MM.1S (cell line): ENCODE data around the gene FAM20C.

ENCODE experiments used
- DNase-seq: peaks from one replicate; pipeline ENCODE4 v3.0.0-alpha.2; 2015
- H2AFZ ChIP-seq: fragments of 300-600 bp; sonication (generic); 2 replicates; pipeline ENCODE4 v1.6.0; 2016; ENCODE audit warnings: antibody characterized with exemption, low read length
- H3F3A ChIP-seq: fragments of 300-600 bp; sonication (generic); 2 replicates; pipeline ENCODE4 v1.6.1; 2016; ENCODE audit warnings: mild to moderate bottlenecking, antibody characterized with exemption, low read length, moderate library complexity, mixed read lengths; ENCODE audit not compliant: insufficient read depth
- H3K27ac ChIP-seq: fragments of 300-600 bp; sonication (generic); 2 replicates; pipeline ENCODE4 v1.5.1; 2016; ENCODE audit warnings: mild to moderate bottlenecking, low read length
- H3K27me3 ChIP-seq: fragments of 300-600 bp; sonication (generic); replicated peaks from 2 replicates; pipeline ENCODE4 v1.6.0; 2016; ENCODE audit warnings: low read length; ENCODE audit not compliant: insufficient read depth
- H3K36me3 ChIP-seq: fragments of 300-600 bp; sonication (generic); replicated peaks from 2 replicates; pipeline ENCODE4 v1.6.1; 2016; ENCODE audit warnings: mild to moderate bottlenecking, low read length, mixed read lengths; ENCODE audit not compliant: insufficient read depth
- H3K4me1 ChIP-seq: fragments of 300-600 bp; sonication (generic); 2 replicates; pipeline ENCODE4 v1.6.1; 2016; ENCODE audit warnings: low read length, mixed read lengths
- H3K4me2 ChIP-seq: fragments of 300-600 bp; sonication (generic); 2 replicates; pipeline ENCODE4 v1.6.0; 2016; ENCODE audit warnings: low read depth, low read length
- H3K4me3 ChIP-seq: fragments of 300-600 bp; sonication (generic); 2 replicates; pipeline ENCODE4 v1.5.1; 2016; ENCODE audit warnings: low read length, mixed read lengths
- H3K79me2 ChIP-seq: fragments of 300-600 bp; sonication (generic); 2 replicates; pipeline ENCODE4 v1.6.1; 2016; ENCODE audit warnings: mixed run types, low read length, mixed read lengths
- H3K9ac ChIP-seq: fragments of 300-600 bp; sonication (generic); 2 replicates; pipeline ENCODE4 v1.6.1; 2016; ENCODE audit warnings: low read length, mixed read lengths
- H3K9me2 ChIP-seq: fragments of 300-600 bp; sonication (generic); replicated peaks from 2 replicates; pipeline ENCODE4 v1.6.1; 2016; ENCODE audit warnings: mild to moderate bottlenecking, low read length, mixed read lengths; ENCODE audit not compliant: insufficient read depth
- H3K9me3 ChIP-seq: fragments of 300-600 bp; sonication (generic); replicated peaks from 2 replicates; pipeline ENCODE4 v1.6.1; 2016; ENCODE audit warnings: mild to moderate bottlenecking, low read length, mixed read lengths; ENCODE audit not compliant: insufficient read depth
- H4K20me1 ChIP-seq: fragments of 300-600 bp; sonication (generic); 2 replicates; pipeline ENCODE4 v1.6.1; 2016; ENCODE audit warnings: mild to moderate bottlenecking, low read length, moderate library complexity, mixed read lengths; ENCODE audit not compliant: insufficient read depth
- CTCF ChIP-seq: fragments of 300-600 bp; sonication (generic); IDR thresholded peaks from 2 replicates; pipeline ENCODE4 v1.5.1; 2016; ENCODE audit warnings: antibody characterized with exemption, low read length, mixed read lengths
- EZH2 ChIP-seq: fragments of 300-600 bp; sonication (generic); optimal IDR thresholded peaks from 2 replicates; pipeline ENCODE3; 2017; ENCODE audit warnings: low read depth, mild to moderate bottlenecking, antibody characterized with exemption, low read length, mixed read lengths
- EZH2phosphoT487 ChIP-seq: fragments of 300-600 bp; sonication (generic); IDR thresholded peaks from 2 replicates; pipeline ENCODE4 v1.6.1; 2018; ENCODE audit warnings: antibody characterized with exemption, low read length

The FAM20C gene

GRCh38 chr7:218316-218715 lies 25.9 kb downstream of the FAM20C start:
- Histone ChIP-seq H3F3A (no peaks in the 10 kb centered on the region), H3K79me2 (no peaks in the 10 kb centered on the region), H3K4me2 (no peak overlapping the region), H3K4me3 (no peak overlapping the region), H3K36me3 (no peaks in the 10 kb centered on the region), H3K27me3 (no peaks in the 10 kb centered on the region), H3K27ac (no peak overlapping the region), H3K9ac (no peak overlapping the region), H4K20me1 (no peaks in the 10 kb centered on the region), H3K4me1 (no peaks in the 10 kb centered on the region), H2AFZ (no peak overlapping the region), H3K9me2 (no peaks in the 10 kb centered on the region), H3K9me3 (no peaks in the 10 kb centered on the region)
- TF ChIP-seq EZH2, result no peak
- no peak for TF ChIP-seq EZH2phosphoT487
- no peak for TF ChIP-seq CTCF
- DNase-seq, result no peak

- no peak overlapping the region for H3K27ac ChIP-seq
- no peak overlapping the region for H3K4me3 ChIP-seq
- no peak for DNase-seq
- no peak overlapping the region for H2AFZ ChIP-seq
- H3K9ac ChIP-seq, result no peak overlapping the region
- H3K27me3 ChIP-seq, result no peaks in the 10 kb centered on the region
- no peaks in the 10 kb centered on the region for H3K79me2 ChIP-seq
- no peaks in the 10 kb centered on the region for H4K20me1 ChIP-seq
- H3K36me3 ChIP-seq, result no peaks in the 10 kb centered on the region
- H3K9me2 ChIP-seq, result no peaks in the 10 kb centered on the region
- TF ChIP-seq EZH2, result no peak
- TF ChIP-seq CTCF, result no peak
- no peak for TF ChIP-seq EZH2phosphoT487
- no peaks in the 10 kb centered on the region for H3F3A ChIP-seq
- no peaks in the 10 kb centered on the region for H3K9me3 ChIP-seq
- no peaks in the 10 kb centered on the region for H3K4me1 ChIP-seq
- H3K4me2 ChIP-seq, result no peak overlapping the region
These were observed 26.7 kb downstream of the FAM20C start for GRCh38 chr7:218896-219580.

GRCh38 chr7:219581-220150 lies 27.3 kb downstream of the FAM20C start:
- Histone ChIP-seq H2AFZ (no peak overlapping the region), H3K4me3 (no peak overlapping the region)

More at GRCh38 chr7:219581-220150, 27.3 kb downstream of the FAM20C start:
- TF ChIP-seq EZH2, result no peak
- no peak for TF ChIP-seq CTCF
- no peak for TF ChIP-seq EZH2phosphoT487
- DNase-seq, result no peak
- H3K27me3 ChIP-seq, result no peaks in the 10 kb centered on the region
- H3K4me2 ChIP-seq, result no peak overlapping the region
- no peak overlapping the region for H3K27ac ChIP-seq
- H3K9me3 ChIP-seq, result no peaks in the 10 kb centered on the region
- no peak overlapping the region for H3K9ac ChIP-seq
- no peaks in the 10 kb centered on the region for H4K20me1 ChIP-seq
- H3K36me3 ChIP-seq, result no peaks in the 10 kb centered on the region
- H3K9me2 ChIP-seq, result no peaks in the 10 kb centered on the region
- no peaks in the 10 kb centered on the region for H3K79me2 ChIP-seq
- no peaks in the 10 kb centered on the region for H3F3A ChIP-seq
- no peaks in the 10 kb centered on the region for H3K4me1 ChIP-seq
